Brain pericyte (primary cell): ENCODE measurements around the gene SMIM23.
"Not testable (repeated sequence)": the region's sequence is repeated elsewhere in the genome, so short reads cannot be mapped to it uniquely, and the experiment has no call there.

Source experiments
- DNase-seq: peaks from one replicate; pipeline ENCODE4 v3.0.0-alpha.2; 2012; ENCODE audit warnings: low read depth, low spot score

Gene SMIM23

DNA sequence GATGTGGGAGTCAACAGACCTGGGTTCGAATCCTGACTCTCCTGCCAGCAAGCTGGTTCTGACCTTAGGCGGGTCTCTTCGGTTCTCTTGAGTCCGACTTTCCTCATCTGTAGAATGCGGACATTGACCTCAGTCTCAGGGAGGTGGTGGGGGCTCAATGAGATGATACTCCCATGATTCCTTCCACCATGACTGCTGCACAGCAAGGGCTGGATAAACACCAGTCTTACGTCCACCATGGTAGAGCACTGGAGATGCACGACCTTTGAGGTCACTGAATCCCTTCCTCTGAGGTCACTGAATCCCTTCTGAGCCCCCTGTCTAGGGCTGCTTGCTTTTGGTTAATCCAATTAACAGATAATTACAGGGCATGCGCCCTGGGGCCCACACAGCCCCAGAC lies 12.5 kb upstream of the SMIM23 start:
- DNase-seq = no peak

DNA sequence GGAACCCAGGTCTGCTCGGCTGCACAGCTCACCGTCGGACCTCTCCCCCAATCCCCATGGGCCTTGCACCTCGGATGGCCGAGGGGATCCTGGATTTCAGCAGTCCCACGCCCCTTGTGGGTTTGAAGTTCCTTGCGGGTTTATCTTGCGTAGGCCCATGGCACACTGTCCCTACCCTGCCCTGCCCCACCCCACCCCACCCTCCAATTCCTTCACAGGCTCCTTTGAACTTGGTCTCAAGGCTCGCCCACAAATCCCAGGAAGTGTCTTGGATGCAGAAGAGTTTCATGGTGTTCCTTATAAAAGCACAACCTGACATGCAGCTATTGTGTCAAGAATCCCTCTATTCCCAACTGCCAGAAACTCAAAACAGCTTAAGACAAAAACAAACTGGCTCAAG lies 11.2 kb upstream of the SMIM23 start:
- no peak for DNase-seq

GRCh38 chr5:171776213-171776612 lies 9.4 kb upstream of the SMIM23 start:
- no peak for DNase-seq

GRCh38 chr5:171776770-171777759 lies 8.6 kb upstream of the SMIM23 start:
- DNase-seq = no peak

GRCh38 chr5:171781744-171782143 lies 3.9 kb upstream of the SMIM23 start:
- DNase-seq = not testable (repeated sequence)

DNA sequence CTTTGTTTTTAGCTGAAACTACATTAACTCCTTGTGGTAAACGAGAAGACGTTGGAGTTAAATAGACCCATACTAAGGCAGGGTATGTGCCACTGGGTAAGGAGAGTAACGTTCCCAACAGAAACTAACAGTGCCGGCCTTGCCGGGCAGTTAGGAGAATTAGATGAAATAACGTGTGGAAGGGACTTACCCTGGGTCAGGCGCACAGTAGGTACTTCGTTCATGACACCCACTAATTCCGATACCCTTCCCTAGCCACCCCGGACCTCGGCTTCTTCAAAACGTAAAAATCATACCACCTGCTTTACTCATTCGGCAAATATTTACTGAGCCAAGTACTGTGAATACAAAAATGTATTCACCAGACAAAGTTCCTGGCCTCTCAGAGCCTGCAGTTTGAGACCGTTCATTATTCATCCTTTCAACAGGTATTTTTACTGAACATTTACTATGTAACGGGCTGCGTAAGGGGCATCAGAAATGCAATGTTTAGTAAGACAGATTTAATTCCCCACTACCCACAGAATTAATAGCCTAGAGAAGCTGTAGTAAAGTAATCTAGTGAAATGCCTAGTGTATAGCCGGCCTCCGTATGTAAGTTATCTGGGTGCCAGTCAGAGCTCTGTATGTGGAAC lies 3.2 kb upstream of the SMIM23 start:
- DNase-seq = no peak

- no peak for DNase-seq
These were observed 2.6 kb upstream of the SMIM23 start for GRCh38 chr5:171783051-171783450.

DNA sequence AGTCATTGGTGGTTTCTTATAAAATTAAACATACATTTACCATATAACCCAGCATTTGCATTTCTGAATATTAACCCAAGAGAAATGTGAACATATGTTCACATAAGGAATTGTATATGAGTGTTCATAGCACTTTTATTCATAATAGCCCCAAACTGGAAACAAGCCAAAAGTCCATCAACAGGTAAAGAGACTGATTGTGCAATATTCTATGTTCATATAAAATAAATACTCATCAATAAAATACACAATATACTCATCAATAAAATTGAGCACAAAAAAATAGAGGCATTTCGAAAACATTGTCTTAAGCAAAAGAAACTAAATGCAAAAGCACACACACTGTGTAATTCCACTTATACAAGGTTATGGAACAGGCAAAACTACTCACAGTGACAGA lies 3.7 kb downstream of the SMIM23 start:
- DNase-seq = no peak

DNA sequence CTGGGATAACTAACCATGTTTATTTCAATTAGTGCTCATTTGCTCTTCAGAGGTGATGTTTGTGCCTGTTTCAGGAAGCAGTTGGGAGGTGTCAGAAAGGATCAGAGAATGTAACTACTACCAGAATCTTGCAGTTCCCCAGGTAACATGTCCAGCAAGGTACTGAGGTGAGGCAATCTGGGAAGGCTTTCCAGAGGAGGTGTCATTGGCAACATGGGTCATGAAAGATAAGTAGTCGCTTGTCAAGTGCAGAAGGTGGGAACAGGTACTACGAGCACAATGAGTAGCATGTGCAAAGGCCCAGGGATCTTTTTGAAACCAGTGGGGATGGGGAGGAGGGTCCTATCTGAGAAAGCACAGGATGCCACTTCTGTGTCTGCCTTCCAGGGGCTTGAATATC lies 4.8 kb downstream of the SMIM23 start:
- DNase-seq = no peak

DNA sequence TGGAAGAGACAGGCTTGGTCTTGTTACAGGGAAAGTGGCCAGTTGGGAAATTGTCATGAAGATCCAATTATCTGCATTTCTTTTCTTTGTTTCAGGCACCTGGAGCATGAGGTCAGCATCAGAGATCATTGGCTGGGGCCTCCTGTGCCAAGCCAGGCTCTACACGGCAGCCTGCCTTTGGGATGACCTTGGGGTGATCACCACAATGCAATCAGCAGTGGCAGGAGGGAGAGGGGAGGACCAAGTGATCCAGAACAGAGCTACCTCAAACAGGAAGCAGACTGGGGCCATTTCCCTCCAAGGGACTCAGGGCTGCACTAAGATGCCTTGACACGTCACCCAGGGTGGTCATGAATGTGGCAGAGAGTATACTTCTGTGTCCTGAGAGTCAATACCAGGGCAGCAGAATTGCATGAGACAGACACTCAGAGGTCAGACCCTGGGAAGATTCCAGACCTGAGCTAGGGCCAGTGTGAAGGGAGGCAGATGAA lies 8.9 kb downstream of the SMIM23 start:
- DNase-seq = no peak

GRCh38 chr5:171795381-171795780 lies 9.8 kb downstream of the SMIM23 start:
- DNase-seq = no peak

DNA sequence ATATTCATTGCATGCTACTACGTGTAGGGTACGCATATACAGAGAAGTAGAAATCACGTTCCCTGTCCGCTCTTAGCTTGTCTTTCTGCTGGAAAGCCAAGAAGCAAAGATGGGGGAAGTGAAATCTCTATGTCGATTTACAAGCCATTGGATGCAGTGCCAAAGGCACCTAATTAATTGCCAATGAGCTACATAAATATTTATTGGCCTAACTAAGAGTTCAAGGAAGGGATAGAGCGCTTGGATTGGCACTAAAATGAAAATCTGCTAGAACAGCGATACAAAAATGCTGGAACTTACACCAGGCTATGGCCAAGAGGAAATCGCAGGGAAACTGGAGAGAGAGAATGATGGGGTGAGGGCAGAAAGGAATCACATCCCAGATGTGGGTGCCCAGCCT lies 10.8 kb downstream of the SMIM23 start:
- DNase-seq = no peak

- DNase-seq = no peak
These were observed 11.9 kb downstream of the SMIM23 start for GRCh38 chr5:171797543-171797942.

- no peak for DNase-seq
These were observed 12.8 kb downstream of the SMIM23 start for GRCh38 chr5:171798418-171798817.

DNA sequence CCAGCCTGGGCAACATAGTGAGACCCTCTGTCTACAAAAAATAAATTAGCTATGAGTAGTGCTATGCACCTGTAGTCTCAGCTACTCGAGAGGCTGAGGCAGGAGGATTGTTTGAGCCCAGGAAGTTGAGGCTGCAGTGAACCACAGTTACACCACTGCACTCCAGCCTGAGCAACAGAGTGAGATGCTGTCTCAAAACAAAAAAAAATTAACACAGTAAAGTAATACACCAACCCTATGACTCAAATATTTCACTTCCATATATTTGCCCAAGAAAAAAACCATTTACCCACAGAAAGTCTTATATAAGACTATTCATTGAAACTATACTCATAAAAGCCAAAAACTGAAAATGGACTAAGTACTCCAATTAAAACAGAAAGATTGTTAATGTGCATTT lies 16.2 kb downstream of the SMIM23 start:
- DNase-seq = no peak

DNA sequence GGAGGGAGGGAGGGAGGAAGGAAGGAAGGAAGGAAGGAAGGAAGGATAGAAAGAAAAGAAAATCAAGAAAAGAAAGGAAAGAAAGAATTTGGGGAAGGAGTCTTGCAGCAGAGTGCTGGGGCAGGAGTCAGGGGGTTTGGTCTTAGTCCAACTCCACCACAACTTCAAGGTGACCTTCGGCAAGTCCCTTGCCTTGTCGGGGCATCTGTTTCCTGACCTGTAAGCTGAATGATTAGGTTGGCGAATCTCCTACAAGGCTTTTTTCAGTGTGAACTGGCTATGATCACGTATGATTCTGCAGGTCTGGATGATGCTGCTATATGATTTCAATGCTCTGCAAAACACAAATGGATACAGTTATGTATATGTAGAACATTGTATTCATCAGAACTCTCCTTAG lies 20.1 kb downstream of the SMIM23 start:
- DNase-seq = no peak

DNA sequence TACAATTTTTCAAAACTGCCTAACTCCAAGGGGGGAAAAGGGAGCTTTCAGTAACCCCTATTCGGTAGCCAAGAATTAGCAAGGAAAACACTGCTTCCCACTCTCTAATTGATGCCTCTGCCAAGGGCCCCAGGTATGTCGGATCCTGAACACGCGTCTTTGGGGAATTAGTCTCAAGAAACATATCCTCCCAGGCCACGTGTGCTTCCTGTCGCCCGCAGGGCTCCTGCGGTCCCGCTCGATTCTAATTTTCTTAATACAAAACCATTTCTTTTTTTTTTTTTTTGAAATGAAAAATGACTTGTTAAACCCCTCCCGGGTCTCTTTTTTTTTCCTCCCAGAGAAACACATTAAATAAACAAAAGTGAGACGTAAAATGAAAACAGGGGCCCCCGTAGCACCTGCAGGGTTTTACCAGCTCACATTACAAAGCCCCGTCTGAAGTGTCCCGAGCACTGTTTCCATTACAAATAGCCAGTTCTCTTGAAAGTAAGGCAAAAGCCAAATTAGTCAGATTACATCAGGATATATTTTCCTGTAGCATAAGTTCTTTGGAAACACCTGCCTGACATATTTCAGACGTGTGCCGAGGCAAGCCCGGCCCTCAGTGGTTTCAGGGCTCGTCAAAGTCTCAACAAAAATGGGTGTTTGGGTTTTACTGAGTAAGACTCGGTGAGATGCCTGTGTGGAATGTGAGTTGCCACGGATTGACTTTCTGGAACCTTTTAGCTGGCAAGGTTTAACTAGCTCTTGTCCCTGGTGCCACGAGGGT lies 21.5 kb downstream of the SMIM23 start:
- DNase-seq = no peak

DNA sequence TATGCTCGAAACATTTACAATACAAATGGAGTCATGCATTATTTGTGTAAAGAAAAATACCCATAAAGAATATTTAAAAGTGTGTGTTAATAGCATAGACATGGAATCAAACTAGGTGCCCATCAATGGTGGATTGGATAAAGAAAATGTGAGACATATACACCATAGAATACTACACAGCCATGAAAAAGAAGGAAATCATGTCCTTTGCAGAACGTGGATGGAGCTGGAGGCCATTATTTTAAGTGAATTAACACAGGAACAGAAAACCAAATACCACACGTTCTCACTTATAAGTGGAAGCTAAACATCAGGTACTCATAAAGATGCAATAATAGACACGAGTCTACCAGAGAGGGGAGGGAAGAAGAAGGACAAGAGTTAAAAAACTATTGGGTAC lies 22.8 kb downstream of the SMIM23 start:
- no peak for DNase-seq

GRCh38 chr5:171808951-171809350 lies 23.3 kb downstream of the SMIM23 start:
- DNase-seq = no peak

- DNase-seq = no peak
These were observed 24.6 kb downstream of the SMIM23 start for GRCh38 chr5:171810227-171810626.

- no peak for DNase-seq
These were observed 27.7 kb downstream of the SMIM23 start for GRCh38 chr5:171813270-171813669.
